Keratinocyte (primary cell): ENCODE results near the gene OR8D4. TPM values are rescaled to one million over a fixed set of nuclear protein-coding genes. Genes with fewer than 3 reads are reported as not detected.

Experiments used
- DNase-seq: peaks from one replicate; pipeline ENCODE4 v3.0.0-alpha.2; 2011; ENCODE audit warnings: low read depth, missing footprints, low spot score
- FAIRE-seq: peaks from 2 replicates; lab custom pipeline; 2011; peaks lifted over from hg19 to GRCh38; lab: Jason Lieb, UNC
- H2AFZ ChIP-seq: 2 replicates; pipeline ENCODE4 v1.6.0; 2012; ENCODE audit warnings: low read length, control low read depth, inconsistent platforms; ENCODE audit not compliant: control insufficient read depth
- H3K27ac ChIP-seq: 2 replicates; pipeline ENCODE4 v1.5.1; 2011; ENCODE audit warnings: low read length; ENCODE audit not compliant: control insufficient read depth, insufficient read depth
- H3K27me3 ChIP-seq: 3 replicates; pipeline ENCODE4 v1.6.0; 2011; ENCODE audit warnings: low read length; ENCODE audit not compliant: control insufficient read depth, insufficient read depth; ENCODE audit errors: extremely low read depth
- H3K36me3 ChIP-seq, 2 experiments: 2 replicates in 1 of 2; 3 replicates in 1 of 2; pipeline ENCODE4 v1.5.1; 2011; ENCODE audit warnings: low read length in 2 of 2, mild to moderate bottlenecking in 1 of 2; ENCODE audit not compliant: control insufficient read depth in 2 of 2, insufficient read depth in 2 of 2; ENCODE audit errors: extremely low read depth in 1 of 2
- H3K4me1 ChIP-seq: 3 replicates; pipeline ENCODE4 v1.5.1; 2011; ENCODE audit warnings: low read length; ENCODE audit not compliant: control insufficient read depth, insufficient read depth; ENCODE audit errors: extremely low read depth
- H3K4me2 ChIP-seq: 3 replicates; pipeline ENCODE4 v1.6.0; 2011; ENCODE audit warnings: low read depth, low read length; ENCODE audit not compliant: control insufficient read depth, insufficient read depth; ENCODE audit errors: extremely low read depth
- H3K4me3 ChIP-seq, 3 experiments: fragments of 200-600 bp in 1 of 3; sonication (generic) in 1 of 3; 2 replicates in 2 of 3; 3 replicates in 1 of 3; pipeline ENCODE4 v1.5.1; 2011 to 2016; ENCODE audit warnings: low read length in 3 of 3, mild to moderate bottlenecking in 3 of 3, control low read depth in 2 of 3, inconsistent platforms in 1 of 3, low read depth in 1 of 3, mixed read lengths in 1 of 3, mixed run types in 1 of 3, moderate library complexity in 1 of 3; ENCODE audit not compliant: control insufficient read depth in 2 of 3, insufficient read depth in 2 of 3; ENCODE audit errors: extremely low read depth in 1 of 3
- H3K79me2 ChIP-seq: 2 replicates; pipeline ENCODE4 v1.6.0; 2012; ENCODE audit warnings: low read length; ENCODE audit not compliant: control insufficient read depth, insufficient read depth
- H3K9ac ChIP-seq: 3 replicates; pipeline ENCODE4 v1.6.0; 2011; ENCODE audit warnings: low read length; ENCODE audit not compliant: control insufficient read depth, insufficient read depth; ENCODE audit errors: extremely low read depth
- H3K9me1 ChIP-seq: 3 replicates; pipeline ENCODE4 v1.6.0; 2011; ENCODE audit warnings: low read length; ENCODE audit not compliant: control insufficient read depth, insufficient read depth; ENCODE audit errors: extremely low read depth
- H3K9me3 ChIP-seq: 2 replicates; pipeline ENCODE4 v1.5.1; 2012; ENCODE audit warnings: low read depth, low read length; ENCODE audit not compliant: control insufficient read depth
- H4K20me1 ChIP-seq: 3 replicates; pipeline ENCODE4 v1.6.0; 2011; ENCODE audit warnings: low read length; ENCODE audit not compliant: control insufficient read depth, insufficient read depth; ENCODE audit errors: extremely low read depth
- CTCF ChIP-seq, 3 experiments: IDR thresholded peaks in 1 of 3; conservative IDR thresholded peaks in 1 of 3; optimal IDR thresholded peaks in 1 of 3; 2 replicates in 2 of 3; 3 replicates in 1 of 3; pipeline versions ENCODE3 to v1.5.1; 2011; ENCODE audit warnings: low read length in 3 of 3, mild to moderate bottlenecking in 3 of 3, moderate library complexity in 2 of 3, control low read depth in 1 of 3, inconsistent platforms in 1 of 3; ENCODE audit not compliant: insufficient read depth in 2 of 3; ENCODE audit errors: extremely low read depth in 1 of 3
- EZH2 ChIP-seq: IDR thresholded peaks from one replicate; pipeline ENCODE4 v1.6.1; 2012; ENCODE audit warnings: inconsistent platforms, mild to moderate bottlenecking, low read length, moderate library complexity
- dilution Hi-C: fragments of 300-500 bp; cut with MboI; formaldehyde crosslinking; loops from one replicate; pipeline ENCODE4 v1.7.0; 2020; ENCODE audit warnings: low sequenced_read_pairs; ENCODE audit not compliant: extremely low pct_ligation_motif_present
- polyA plus RNA-seq, 5 experiments: library from polyadenylated mRNA; depleted of rRNA in 3 of 5; stranded (reverse) in 3 of 5; stranded (forward) in 1 of 5; unstranded in 1 of 5; fragments of >200 nt; gene quantifications; 1 replicate in 1 of 5; 2 replicates in 3 of 5; 3 replicates in 1 of 5; pipeline versions ENCODE4 v1.2.1 to v1.2.3, GENCODE V29; 2011 to 2012; ENCODE audit warnings: missing spikeins in 2 of 5, low read depth in 1 of 5, low replicate concordance in 1 of 5

OR8D4 gene
- polyA plus RNA-seq, 1 donor (not counting 4 experiments of a cell fraction or from before 2014, with no cell fraction given): not detected

GRCh38 chr11:123892031-123892430 is 9.9 kb upstream of the OR8D4 start:
- Histone ChIP-seq H3K36me3 (no peaks in the 10 kb centered on the region), H3K4me2 (no peak overlapping the region), H3K9me1 (no peaks in the 10 kb centered on the region), H3K4me3 (no peak overlapping the region), H3K4me1 (no peaks in the 10 kb centered on the region), H3K79me2 (no peaks in the 10 kb centered on the region), H3K27me3 (no peaks in the 10 kb centered on the region), H4K20me1 (no peaks in the 10 kb centered on the region), H3K27ac (no peak overlapping the region), H3K9me3 (no peaks in the 10 kb centered on the region), H3K9ac (no peak overlapping the region), H2AFZ (no peak overlapping the region)
- FAIRE-seq (no peak), DNase-seq (no peak)
- dilution Hi-C loops: no loop called here
- TF ChIP-seq CTCF (optimal IDR thresholded peaks at IDR 0.05 in 1 of 3, IDR thresholded peaks at IDR 0.05 in 1 of 3, conservative IDR thresholded peaks at IDR 0.05 in 1 of 3; ENCODE audit: extremely low read depth in 1 of 3, insufficient read depth in 2 of 3, low read length in 3 of 3): no peak
- no peak for TF ChIP-seq EZH2

- dilution Hi-C loops: no loop called here
- DNase-seq (no peak), FAIRE-seq (no peak)
- Histone ChIP-seq H3K4me3 (no peak overlapping the region), H3K36me3 (no peaks in the 10 kb centered on the region), H3K9me3 (no peaks in the 10 kb centered on the region), H2AFZ (no peak overlapping the region), H3K79me2 (no peaks in the 10 kb centered on the region), H3K27ac (no peak overlapping the region), H3K9ac (no peak overlapping the region), H3K27me3 (no peaks in the 10 kb centered on the region), H3K9me1 (no peaks in the 10 kb centered on the region), H3K4me1 (no peaks in the 10 kb centered on the region), H3K4me2 (no peak overlapping the region), H4K20me1 (no peaks in the 10 kb centered on the region)
- TF ChIP-seq CTCF (optimal IDR thresholded peaks at IDR 0.05 in 1 of 3, IDR thresholded peaks at IDR 0.05 in 1 of 3, conservative IDR thresholded peaks at IDR 0.05 in 1 of 3; ENCODE audit: extremely low read depth in 1 of 3, insufficient read depth in 2 of 3, low read length in 3 of 3): no peak
- TF ChIP-seq EZH2: no peak
Measured at GRCh38 chr11:123899792-123900191, 2.2 kb upstream of the OR8D4 start.
